OCI-LY7 (cell line): Measurements from ENCODE around the gene SPATA18. TPM values are rescaled to one million over a fixed set of nuclear protein-coding genes. Genes with fewer than 3 reads are reported as not detected.

Source experiments
- BruUV-seq: library from RNA; stranded (reverse); fragments of 400-500 nt; replicated peaks from 2 replicates; lab custom pipeline; 2021; lab: Mats Ljungman, UMichigan
- CTCF ChIA-PET: fragments of 300-600 bp; sonication (Branson Sonifier 250); formaldehyde crosslinking; loops from one replicate; lab custom pipeline; 2022; ENCODE audit warnings: antibody characterized with exemption; ENCODE audit not compliant: unreplicated experiment; lab: Charles Lee
- POLR2A ChIA-PET: fragments of 300-600 bp; sonication (Branson Sonifier 250); formaldehyde crosslinking; loops from one replicate; lab custom pipeline; 2022; ENCODE audit warnings: antibody characterized with exemption; lab: Charles Lee
- DNase-seq: peaks from one replicate; pipeline ENCODE4 v3.0.0-alpha.2; 2015; ENCODE audit warnings: low spot score
- H2AFZ ChIP-seq: fragments of 200-600 bp; sonication (generic), shearing (Covaris generic); 2 replicates; pipeline ENCODE4 v1.6.1; 2014; ENCODE audit warnings: mild to moderate bottlenecking, antibody characterized with exemption, low read length, moderate library complexity
- H3K27ac ChIP-seq: fragments of 200-600 bp; sonication (generic); 2 replicates; pipeline ENCODE4 v1.5.1; 2014; ENCODE audit warnings: mixed run types, low read depth, mild to moderate bottlenecking, moderate library complexity, low read length, inconsistent platforms; ENCODE audit not compliant: poor library complexity, severe bottlenecking
- H3K36me3 ChIP-seq: fragments of 200-600 bp; sonication (generic); 2 replicates; pipeline ENCODE4 v1.6.1; 2014; ENCODE audit warnings: mild to moderate bottlenecking, antibody characterized with exemption, low read length, moderate library complexity, mixed read lengths; ENCODE audit not compliant: insufficient read depth
- H3K4me1 ChIP-seq: fragments of 200-600 bp; sonication (generic); 2 replicates; pipeline ENCODE4 v1.5.1; 2014; ENCODE audit warnings: mild to moderate bottlenecking, low read length; ENCODE audit not compliant: insufficient read depth, poor library complexity, severe bottlenecking
- H3K4me2 ChIP-seq: fragments of 200-600 bp; sonication (generic); 2 replicates; pipeline ENCODE4 v1.6.1; 2014; ENCODE audit warnings: mild to moderate bottlenecking, low read length
- H3K4me3 ChIP-seq: fragments of 200-600 bp; sonication (generic); 2 replicates; pipeline ENCODE4 v1.5.1; 2014; ENCODE audit warnings: mild to moderate bottlenecking, low read depth, low read length; ENCODE audit not compliant: poor library complexity, severe bottlenecking
- H3K79me2 ChIP-seq: fragments of 200-600 bp; sonication (generic); 2 replicates; pipeline ENCODE4 v1.6.1; 2016; ENCODE audit warnings: low read depth, mild to moderate bottlenecking, low read length, moderate library complexity, mixed read lengths; ENCODE audit not compliant: insufficient read depth
- H3K9me2 ChIP-seq: fragments of 200-600 bp; sonication (generic); 2 replicates; pipeline ENCODE4 v1.6.1; 2016; ENCODE audit warnings: mild to moderate bottlenecking, low read length, mixed read lengths; ENCODE audit not compliant: insufficient read depth
- H3K9me3 ChIP-seq: fragments of 200-600 bp; sonication (generic); 2 replicates; pipeline ENCODE4 v1.6.1; 2014; ENCODE audit warnings: mild to moderate bottlenecking, mixed run types, low read length, mixed read lengths
- H4K20me1 ChIP-seq: fragments of 200-600 bp; sonication (generic); 2 replicates; pipeline ENCODE4 v1.6.1; 2014; ENCODE audit warnings: mild to moderate bottlenecking, antibody characterized with exemption, low read length, moderate library complexity, mixed read lengths; ENCODE audit not compliant: insufficient read depth
- CTCF ChIP-seq: fragments of 200-600 bp; sonication (generic); conservative IDR thresholded peaks from 2 replicates; pipeline ENCODE4 v1.5.1; 2014; ENCODE audit warnings: mild to moderate bottlenecking, antibody characterized with exemption, low read length, moderate library complexity, mixed read lengths
- EZH2phosphoT487 ChIP-seq: fragments of 200-600 bp; sonication (generic); IDR thresholded peaks from 2 replicates; pipeline ENCODE4 v1.6.1; 2018; ENCODE audit warnings: low read depth, borderline replicate concordance, mild to moderate bottlenecking, mixed run types, antibody characterized with exemption, low read length, moderate library complexity, mixed read lengths
- intact Hi-C: fragments of 100-400 bp; cut with micrococcal nuclease; formaldehyde crosslinking; loops from one replicate; pipeline ENCODE4 v1.10.0; 2022; ENCODE audit not compliant: unreplicated experiment
- total RNA-seq, 2 experiments: library from RNA; depleted of rRNA in 1 of 2; stranded (reverse); fragments of >200 nt in 1 of 2; shearing (Covaris generic) in 1 of 2; gene quantifications; 2 replicates each; pipeline ENCODE4 v1.2.3, GENCODE V29; 2014 to 2022

SPATA18 gene
- total RNA-seq, 2 experiments from 2014 or later, result not detected

GRCh38 chr4:52054254-52054653, 3.1 kb downstream of the SPATA18 start:
- no TSS peak for BruUV-seq
- intact Hi-C loops, result no loop called here
- Histone ChIP-seq H3K4me3 (no peak overlapping the region), H3K36me3 (no peaks in the 10 kb centered on the region), H3K79me2 (no peaks in the 10 kb centered on the region), H2AFZ (no peak overlapping the region), H3K9me3 (no peaks in the 10 kb centered on the region), H3K27ac (no peak overlapping the region), H4K20me1 (no peaks in the 10 kb centered on the region), H3K9me2 (no peaks in the 10 kb centered on the region), H3K4me2 (no peak overlapping the region), H3K4me1 (no peaks in the 10 kb centered on the region)
- CTCF ChIA-PET, result no interaction called here
- TF ChIP-seq EZH2phosphoT487 (no peak), CTCF (no peak)
- POLR2A ChIA-PET, result interaction anchor here (1.1 kb wide), 1 partner anchor 13 kb away, joined by 3 read pairs; no protein-coding TSS in a partner anchor
- no peak for DNase-seq

GRCh38 chr4:52057196-52057595, 6.1 kb downstream of the SPATA18 start:
- DNase-seq, result no peak
- ChIA-PET CTCF (no interaction called here), POLR2A (interaction anchor here (1.3 kb wide), 1 partner anchor 14 kb away, joined by 4 read pairs; no protein-coding TSS in a partner anchor)
- no TSS peak for BruUV-seq
- Histone ChIP-seq H3K79me2 (no peaks in the 10 kb centered on the region), H3K36me3 (no peaks in the 10 kb centered on the region), H3K9me2 (no peaks in the 10 kb centered on the region), H3K9me3 (no peaks in the 10 kb centered on the region), H3K4me2 (no peak overlapping the region), H3K4me3 (no peak overlapping the region), H4K20me1 (no peaks in the 10 kb centered on the region), H2AFZ (no peak overlapping the region), H3K27ac (no peak overlapping the region), H3K4me1 (no peaks in the 10 kb centered on the region)
- TF ChIP-seq CTCF (no peak), EZH2phosphoT487 (no peak)
- intact Hi-C loops, result no loop called here

GRCh38 chr4:52058275-52058674, 7.2 kb downstream of the SPATA18 start:
- ChIA-PET CTCF (no interaction called here), POLR2A (no interaction called here)
- H3K79me2 ChIP-seq, result no peaks in the 10 kb centered on the region
- H4K20me1 ChIP-seq, result no peaks in the 10 kb centered on the region
- H2AFZ ChIP-seq, result no peak overlapping the region
- no peaks in the 10 kb centered on the region for H3K36me3 ChIP-seq
- no peaks in the 10 kb centered on the region for H3K9me2 ChIP-seq
- H3K4me3 ChIP-seq, result no peak overlapping the region
- TF ChIP-seq EZH2phosphoT487 (no peak), CTCF (no peak)
- BruUV-seq, result no TSS peak
- H3K27ac ChIP-seq, result no peak overlapping the region
- intact Hi-C loops, result no loop called here
- no peaks in the 10 kb centered on the region for H3K9me3 ChIP-seq
- no peak for DNase-seq
- no peak overlapping the region for H3K4me2 ChIP-seq
- H3K4me1 ChIP-seq, result no peaks in the 10 kb centered on the region
